Measurements from ENCODE around the gene HDLBP.

The HDLBP gene

GRCh38 chr2:241274127-241274526 lies 41.3 kb downstream of the HDLBP start:
- ATAC-seq = no peak

GRCh38 chr2:241273210-241274020 lies 42.1 kb downstream of the HDLBP start:
- no peak for ATAC-seq

- peak; percentile 73 to 82 for ATAC-seq
Observed at GRCh38 chr2:241272303-241273209, 42.9 kb downstream of the HDLBP start.

- peak; percentile 66 to 68 for ATAC-seq
Observed at GRCh38 chr2:241271706-241272302, 43.7 kb downstream of the HDLBP start.

GRCh38 chr2:241270531-241270930 lies 44.9 kb downstream of the HDLBP start:
- ATAC-seq = no peak

GRCh38 chr2:241269707-241270520 lies 45.6 kb downstream of the HDLBP start:
- ATAC-seq = no peak

GRCh38 chr2:241268716-241269445 lies 46.6 kb downstream of the HDLBP start:
- no peak for ATAC-seq

- ATAC-seq = no peak
Observed at GRCh38 chr2:241268306-241268705, 47.2 kb downstream of the HDLBP start.

GRCh38 chr2:241267249-241268067 lies 48.0 kb downstream of the HDLBP start:
- no peak for ATAC-seq

GRCh38 chr2:241265506-241265905 lies 50.0 kb downstream of the HDLBP start:
- no peak for ATAC-seq

GRCh38 chr2:241263061-241263460 lies 52.4 kb downstream of the HDLBP start:
- no peak for ATAC-seq

GRCh38 chr2:241261628-241262027 lies 53.8 kb downstream of the HDLBP start:
- no peak for ATAC-seq

- no peak for ATAC-seq
Observed at GRCh38 chr2:241260911-241261310, 54.6 kb downstream of the HDLBP start.

- ATAC-seq = no peak
Observed at GRCh38 chr2:241258505-241259280, 56.8 kb downstream of the HDLBP start.

- no peak for ATAC-seq
Observed at GRCh38 chr2:241257419-241258032, 57.9 kb downstream of the HDLBP start.

GRCh38 chr2:241256168-241256545 lies 59.3 kb downstream of the HDLBP start:
- no peak for ATAC-seq

GRCh38 chr2:241255542-241256167 lies 59.8 kb downstream of the HDLBP start:
- no peak for ATAC-seq

- no peak for ATAC-seq
Observed at GRCh38 chr2:241254904-241255351, 60.5 kb downstream of the HDLBP start.

Measured in activated CD4-positive, CD25-positive, alpha-beta regulatory T cell treated with anti-CD3 and anti-CD28 coated beads, Interleukin-2, amount 50 U/mL, for 24 hours (primary cell).